22Rv1 (cell line): ENCODE data around the gene MEF2D.

Source experiments
- CTCF ChIP-seq: fragments of 450-650 bp; IDR thresholded peaks from 2 replicates; pipeline ENCODE4 v1.5.1; 2017; ENCODE audit warnings: mild to moderate bottlenecking
- ZFX ChIP-seq: fragments of 450-650 bp; IDR thresholded peaks from 2 replicates; pipeline ENCODE4 v1.6.1; 2017; ENCODE audit warnings: antibody characterized with exemption, borderline replicate concordance

GRCh38 chr1:156435545-156436140 is 64.9 kb downstream of the MEF2D start:
- no peak for TF ChIP-seq CTCF
- no peak for TF ChIP-seq ZFX
